HepG2 (cell line): ENCODE data around the gene CFAP221. TPM values are rescaled to one million over a fixed set of nuclear protein-coding genes. Genes with fewer than 3 reads are reported as not detected.
A peak's percentile ranks its signal among the peaks of the same experiment; 100 is the strongest.

Experiments
- ARNT2 ChIP-seq: sonication (generic); formaldehyde crosslinking; IDR thresholded peaks from 2 replicates; pipeline ENCODE4 v1.8.0; 2022; ENCODE audit warnings: mild to moderate bottlenecking, low read depth, missing genetic modification reagents, moderate library complexity
- CCAR2 ChIP-seq: fragments of 200-400 bp; formaldehyde crosslinking; optimal IDR thresholded peaks from 2 replicates; pipeline ENCODE3; 2018; ENCODE audit warnings: low read depth, mild to moderate bottlenecking, low read length, moderate library complexity
- GABPA ChIP-seq, 2 experiments: IDR thresholded peaks; 2 replicates each; pipeline ENCODE4 v1.6.1; 2011 to 2016; ENCODE audit warnings: low read depth in 2 of 2, low read length in 1 of 2, missing biosample characterization in 1 of 2, missing genetic modification characterization in 1 of 2
- KLF13 ChIP-seq: sonication (generic); formaldehyde crosslinking; IDR thresholded peaks from 2 replicates; pipeline ENCODE4 v1.4.0; 2020; ENCODE audit warnings: mild to moderate bottlenecking, missing genetic modification reagents
- MLLT10 ChIP-seq: sonication (generic); formaldehyde crosslinking; IDR thresholded peaks from 2 replicates; pipeline ENCODE4 v1.4.0; 2020; ENCODE audit warnings: missing genetic modification reagents
- MTF1 ChIP-seq: sonication (generic); formaldehyde crosslinking; IDR thresholded peaks from 2 replicates; pipeline ENCODE4 v1.5.0; 2020; ENCODE audit warnings: missing genetic modification reagents
- SIX4 ChIP-seq: sonication (generic); formaldehyde crosslinking; IDR thresholded peaks from 2 replicates; pipeline ENCODE4 v1.4.0; 2020; ENCODE audit warnings: missing genetic modification reagents
- TAF15 ChIP-seq: fragments of 200-400 bp; formaldehyde crosslinking; IDR thresholded peaks from one replicate; pipeline ENCODE4 v1.6.1; 2018; ENCODE audit warnings: mild to moderate bottlenecking, low read depth, low read length; ENCODE audit not compliant: poor library complexity, severe bottlenecking
- ZNF558 ChIP-seq: sonication (generic); formaldehyde crosslinking; IDR thresholded peaks from 2 replicates; pipeline ENCODE4 v1.9.0; 2022; ENCODE audit warnings: mild to moderate bottlenecking, missing genetic modification reagents, borderline replicate concordance
- ZNF567 ChIP-seq: sonication (generic); formaldehyde crosslinking; IDR thresholded peaks from 2 replicates; pipeline ENCODE4 v1.8.1; 2023; ENCODE audit warnings: mild to moderate bottlenecking, missing genetic modification reagents, borderline replicate concordance
- ZNF570 ChIP-seq: sonication (generic); formaldehyde crosslinking; IDR thresholded peaks from 2 replicates; pipeline ENCODE4 v1.4.0; 2020; ENCODE audit warnings: mild to moderate bottlenecking, missing genetic modification reagents, borderline replicate concordance
- ZNF766 ChIP-seq: sonication (generic); formaldehyde crosslinking; IDR thresholded peaks from 2 replicates; pipeline ENCODE4 v1.5.0; 2020; ENCODE audit warnings: missing genetic modification reagents, borderline replicate concordance
- ZNF772 ChIP-seq: sonication (generic); formaldehyde crosslinking; IDR thresholded peaks from 2 replicates; pipeline ENCODE4 v1.5.0; 2020; ENCODE audit warnings: mild to moderate bottlenecking, missing genetic modification reagents
- ZNF879 ChIP-seq: sonication (generic); formaldehyde crosslinking; IDR thresholded peaks from 2 replicates; pipeline ENCODE4 v1.8.1; 2023; ENCODE audit warnings: missing genetic modification reagents
- polyA plus RNA-seq, 8 experiments: library from polyadenylated mRNA; depleted of rRNA in 3 of 8; stranded (reverse) in 7 of 8; unstranded in 1 of 8; fragments of >200 nt; fragmentation: Illumina TruSeq in 4 of 8; extraction: Trizol in 4 of 8; gene quantifications; 2 replicates each; pipeline versions ENCODE4 v1.2.1 to v1.2.3, GENCODE V29; 2011 to 2016; ENCODE audit warnings: low read depth in 4 of 8, missing spikeins in 1 of 8, mixed read lengths in 1 of 8; ENCODE audit not compliant: insufficient read depth in 1 of 8
- total RNA-seq, 5 experiments: library from RNA; depleted of rRNA; stranded (reverse); fragments of >200 nt; fragmentation: Illumina TruSeq; extraction: Trizol; gene quantifications; 2 replicates each; pipeline ENCODE4 v1.2.3, GENCODE V29; 2016; ENCODE audit warnings: low read depth in 1 of 5
- TF ChIP-seq, protein P1 (sequence below): sonication (generic); formaldehyde crosslinking; IDR thresholded peaks from 2 replicates; pipeline ENCODE4 v1.4.0; 2020; ENCODE audit warnings: missing genetic modification reagents
- TF ChIP-seq, protein P2 (sequence below): sonication (generic); formaldehyde crosslinking; IDR thresholded peaks from 2 replicates; pipeline ENCODE4 v1.8.0; 2022; ENCODE audit warnings: missing genetic modification reagents, low read depth, mild to moderate bottlenecking, borderline replicate concordance
- TF ChIP-seq, protein P3 (sequence below): sonication (generic); formaldehyde crosslinking; IDR thresholded peaks from 2 replicates; pipeline ENCODE4 v1.4.0; 2020; ENCODE audit warnings: mild to moderate bottlenecking, low read depth, missing genetic modification reagents

The CFAP221 gene
- total and polyA plus RNA-seq, 2 of the 13 experiments (the other 11 are each of a cell fraction or from before 2014, with no cell fraction given) = not detected

DNA sequence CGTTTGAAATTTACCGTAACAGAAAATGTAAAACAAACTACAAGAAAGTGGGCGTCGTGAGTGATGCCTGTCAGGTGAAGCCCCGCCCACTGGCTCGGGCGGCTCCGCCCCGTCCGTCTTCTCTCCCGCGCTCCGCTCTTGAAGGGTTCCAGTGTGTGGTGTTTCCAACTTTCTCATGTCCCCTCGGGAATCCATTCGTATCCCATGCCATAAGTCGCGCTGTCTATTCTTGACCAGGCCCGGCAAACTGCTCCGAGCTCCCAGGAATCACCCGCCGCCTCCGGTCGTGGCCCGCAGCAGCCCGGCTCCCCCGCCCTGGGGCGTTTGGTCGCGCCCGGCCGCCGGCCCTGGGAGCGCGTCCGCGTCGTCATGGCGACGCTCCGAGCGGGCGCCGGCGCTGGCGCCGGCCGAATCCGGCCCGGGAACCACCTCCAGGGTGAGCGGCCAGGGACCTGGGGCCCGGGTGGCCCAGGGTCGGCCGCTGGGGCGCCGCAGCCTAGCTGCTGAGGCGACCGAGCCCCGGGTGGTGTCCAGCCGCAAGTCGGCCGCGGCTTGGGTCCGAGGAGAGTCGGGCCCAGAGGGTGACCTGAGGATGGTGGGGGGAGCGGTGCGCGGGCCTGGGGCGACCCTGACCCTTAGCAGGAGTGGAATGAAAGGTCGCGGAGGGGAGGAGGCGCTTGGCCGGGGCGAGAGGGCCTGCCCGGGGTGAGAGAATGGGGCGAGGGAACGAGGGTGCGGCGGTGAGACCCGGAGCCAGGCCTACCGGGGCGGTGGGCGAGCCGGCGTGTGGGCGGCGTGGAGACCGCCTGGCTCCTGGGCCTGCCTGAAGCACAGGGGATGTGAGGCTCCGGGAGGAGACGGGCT lies at the start of gene CFAP221 (continued):
- TF ChIP-seq ZNF558 (CRISPR knock-in tag) = no peak
- TF ChIP-seq ZNF879 (CRISPR knock-in tag) = no peak
- TF ChIP-seq ZNF772 = peak; percentile 56
- TF ChIP-seq, protein P1, sequence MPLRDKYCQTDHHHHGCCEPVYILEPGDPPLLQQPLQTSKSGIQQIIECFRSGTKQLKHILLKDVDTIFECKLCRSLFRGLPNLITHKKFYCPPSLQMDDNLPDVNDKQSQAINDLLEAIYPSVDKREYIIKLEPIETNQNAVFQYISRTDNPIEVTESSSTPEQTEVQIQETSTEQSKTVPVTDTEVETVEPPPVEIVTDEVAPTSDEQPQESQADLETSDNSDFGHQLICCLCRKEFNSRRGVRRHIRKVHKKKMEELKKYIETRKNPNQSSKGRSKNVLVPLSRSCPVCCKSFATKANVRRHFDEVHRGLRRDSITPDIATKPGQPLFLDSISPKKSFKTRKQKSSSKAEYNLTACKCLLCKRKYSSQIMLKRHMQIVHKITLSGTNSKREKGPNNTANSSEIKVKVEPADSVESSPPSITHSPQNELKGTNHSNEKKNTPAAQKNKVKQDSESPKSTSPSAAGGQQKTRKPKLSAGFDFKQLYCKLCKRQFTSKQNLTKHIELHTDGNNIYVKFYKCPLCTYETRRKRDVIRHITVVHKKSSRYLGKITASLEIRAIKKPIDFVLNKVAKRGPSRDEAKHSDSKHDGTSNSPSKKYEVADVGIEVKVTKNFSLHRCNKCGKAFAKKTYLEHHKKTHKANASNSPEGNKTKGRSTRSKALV (CRISPR knock-in tag) = no peak
- no peak for TF ChIP-seq TAF15
- no peak for TF ChIP-seq SIX4 (CRISPR knock-in tag)
- TF ChIP-seq ZNF570 (CRISPR knock-in tag) = no peak
- no peak for TF ChIP-seq MTF1 (CRISPR knock-in tag)
- no peak for TF ChIP-seq CCAR2
- TF ChIP-seq, protein P2, sequence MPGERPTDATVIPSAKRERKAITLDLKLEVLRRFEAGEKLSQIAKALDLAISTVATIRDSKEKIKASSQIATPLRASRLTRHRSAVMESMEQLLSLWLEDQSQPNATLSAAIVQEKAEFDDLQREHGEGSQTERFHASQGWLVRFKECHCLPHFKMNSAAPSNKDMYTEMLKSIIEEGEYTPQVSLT (CRISPR knock-in tag) = no peak
- TF ChIP-seq ARNT2 (CRISPR knock-in tag) = no peak
- TF ChIP-seq ZNF567 (CRISPR knock-in tag) = 0 out of 2 replicates have a peak, but pooled peaks have one; percentile 52
- TF ChIP-seq ZNF766 = 0 out of 2 replicates have a peak, but pooled peaks have one; percentile 59
- no peak for TF ChIP-seq GABPA (IDR thresholded peaks at IDR 0.05; ENCODE audit: low read depth, low read length)
- no peak for TF ChIP-seq GABPA (CRISPR knock-in tag; IDR thresholded peaks at IDR 0.05; ENCODE audit: low read depth)
- no peak for TF ChIP-seq KLF13 (CRISPR knock-in tag)
- TF ChIP-seq, protein P3, sequence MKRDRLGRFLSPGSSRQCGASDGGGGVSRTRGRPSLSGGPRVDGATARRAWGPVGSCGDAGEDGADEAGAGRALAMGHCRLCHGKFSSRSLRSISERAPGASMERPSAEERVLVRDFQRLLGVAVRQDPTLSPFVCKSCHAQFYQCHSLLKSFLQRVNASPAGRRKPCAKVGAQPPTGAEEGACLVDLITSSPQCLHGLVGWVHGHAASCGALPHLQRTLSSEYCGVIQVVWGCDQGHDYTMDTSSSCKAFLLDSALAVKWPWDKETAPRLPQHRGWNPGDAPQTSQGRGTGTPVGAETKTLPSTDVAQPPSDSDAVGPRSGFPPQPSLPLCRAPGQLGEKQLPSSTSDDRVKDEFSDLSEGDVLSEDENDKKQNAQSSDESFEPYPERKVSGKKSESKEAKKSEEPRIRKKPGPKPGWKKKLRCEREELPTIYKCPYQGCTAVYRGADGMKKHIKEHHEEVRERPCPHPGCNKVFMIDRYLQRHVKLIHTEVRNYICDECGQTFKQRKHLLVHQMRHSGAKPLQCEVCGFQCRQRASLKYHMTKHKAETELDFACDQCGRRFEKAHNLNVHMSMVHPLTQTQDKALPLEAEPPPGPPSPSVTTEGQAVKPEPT (CRISPR knock-in tag) = 0 out of 2 replicates have a peak, but pooled peaks have one; percentile 47
- no peak for TF ChIP-seq MLLT10 (CRISPR knock-in tag)
